Liver (tissue), 9 donors: ENCODE measurements around the gene PNMA1. TPM values are rescaled to one million over a fixed set of nuclear protein-coding genes. Genes with fewer than 3 reads are reported as not detected.

Experiments
- DNase-seq: peaks from one replicate; pipeline ENCODE4 v3.0.0-alpha.2; 2017; ENCODE audit warnings: low spot score
- H3K27ac ChIP-seq, 2 donors: one replicate each; pipeline ENCODE4 v1.7.0; 2013; ENCODE audit warnings: inconsistent platforms in 2 of 2, low read length in 2 of 2, control low read depth in 1 of 2, low read depth in 1 of 2, mild to moderate bottlenecking in 1 of 2
- H3K27me3 ChIP-seq, 4 donors: one replicate each; pipeline versions ENCODE4 v1.6.1 to v1.7.0; 2013; ENCODE audit warnings: low read length in 3 of 4, inconsistent platforms in 1 of 4, mild to moderate bottlenecking in 1 of 4, moderate library complexity in 1 of 4; ENCODE audit not compliant: control insufficient read depth in 4 of 4, insufficient read depth in 4 of 4
- H3K36me3 ChIP-seq, 4 donors: one replicate each; pipeline versions ENCODE4 v1.6.1 to v1.7.0; 2013; ENCODE audit warnings: low read length in 3 of 4, mild to moderate bottlenecking in 3 of 4, low read depth in 1 of 4, moderate library complexity in 1 of 4; ENCODE audit not compliant: control insufficient read depth in 4 of 4, insufficient read depth in 3 of 4
- H3K4me1 ChIP-seq, 4 donors: one replicate each; pipeline versions ENCODE4 v1.6.1 to v1.7.0; 2013; ENCODE audit warnings: low read length in 3 of 4, mild to moderate bottlenecking in 3 of 4, moderate library complexity in 1 of 4; ENCODE audit not compliant: control insufficient read depth in 4 of 4, insufficient read depth in 4 of 4
- H3K4me3 ChIP-seq, 3 donors: one replicate each; pipeline versions ENCODE4 v1.6.1 to v1.7.0; 2013; ENCODE audit warnings: low read length in 3 of 3, control low read depth in 1 of 3, low read depth in 1 of 3, mild to moderate bottlenecking in 1 of 3
- H3K9ac ChIP-seq, 2 donors: one replicate each; pipeline ENCODE4 v1.7.0; 2013; ENCODE audit warnings: low read length in 2 of 2, mild to moderate bottlenecking in 2 of 2, moderate library complexity in 2 of 2, control low read depth in 1 of 2, low read depth in 1 of 2
- H3K9me3 ChIP-seq, 4 donors: one replicate each; pipeline versions ENCODE4 v1.6.1 to v1.7.0; 2013; ENCODE audit warnings: low read length in 3 of 4; ENCODE audit not compliant: control insufficient read depth in 4 of 4
- CTCF ChIP-seq: fragments of 150-350 bp; IDR thresholded peaks from 2 replicates; pipeline ENCODE4 v1.5.1; 2017; ENCODE audit warnings: improper control_type of control experiment, low read depth, low read length; ENCODE audit not compliant: missing input control
- FOXA1 ChIP-seq: IDR thresholded peaks from 2 replicates; pipeline ENCODE4 v1.6.1; 2016; ENCODE audit warnings: antibody characterized with exemption
- FOXA2 ChIP-seq: IDR thresholded peaks from 2 replicates; pipeline ENCODE4 v1.6.1; 2016; ENCODE audit warnings: antibody characterized with exemption
- GABPA ChIP-seq, 2 donors: IDR thresholded peaks in 1 of 2; conservative IDR thresholded peaks in 1 of 2; 2 replicates each; pipeline ENCODE4 v1.6.1; 2016; ENCODE audit warnings: antibody characterized with exemption in 2 of 2, mild to moderate bottlenecking in 1 of 2, moderate library complexity in 1 of 2
- HNF4A ChIP-seq, 2 donors: conservative IDR thresholded peaks; 2 replicates each; pipeline ENCODE4 v1.6.1; 2016; ENCODE audit warnings: antibody characterized with exemption in 2 of 2, mild to moderate bottlenecking in 2 of 2
- HNF4G ChIP-seq: IDR thresholded peaks from 2 replicates; pipeline ENCODE4 v1.6.1; 2016; ENCODE audit warnings: antibody characterized with exemption
- JUND ChIP-seq, 2 donors: IDR thresholded peaks; 2 replicates each; pipeline ENCODE4 v1.6.1; 2016; ENCODE audit warnings: antibody characterized with exemption in 2 of 2
- MAX ChIP-seq: IDR thresholded peaks from 2 replicates; pipeline ENCODE4 v1.6.1; 2016; ENCODE audit warnings: antibody characterized with exemption
- NR2F2 ChIP-seq: IDR thresholded peaks from 2 replicates; pipeline ENCODE4 v1.6.1; 2016; ENCODE audit warnings: antibody characterized with exemption
- RAD21 ChIP-seq, 2 donors: IDR thresholded peaks; 2 replicates each; pipeline ENCODE4 v1.6.1; 2016; ENCODE audit warnings: antibody characterized with exemption in 2 of 2, mild to moderate bottlenecking in 2 of 2
- REST ChIP-seq: IDR thresholded peaks from 2 replicates; pipeline ENCODE4 v1.6.1; 2016; ENCODE audit warnings: antibody characterized with exemption, mild to moderate bottlenecking
- SP1 ChIP-seq: IDR thresholded peaks from 2 replicates; pipeline ENCODE4 v1.6.1; 2018; ENCODE audit warnings: antibody characterized with exemption, mild to moderate bottlenecking
- YY1 ChIP-seq: IDR thresholded peaks from 2 replicates; pipeline ENCODE4 v1.6.1; 2016; ENCODE audit warnings: antibody characterized with exemption, mild to moderate bottlenecking
- ZBTB33 ChIP-seq: IDR thresholded peaks from 2 replicates; pipeline ENCODE4 v1.6.1; 2016; ENCODE audit warnings: antibody characterized with exemption
- WGBS: extraction: QIAGEN DNeasy Blood & Tissue Kit; methylation state at CpG from one replicate; pipeline ENCODE4 v1.1.7; 2013; 5-methylcytosine and 5-hydroxymethylcytosine counted together
- polyA plus RNA-seq, 2 donors: library from polyadenylated mRNA; stranded (reverse) in 1 of 2; unstranded in 1 of 2; fragments of 200-250 nt in 1 of 2; fragments of >200 nt in 1 of 2; fragmentation: Nextera tagmentation in 1 of 2; extraction: Ambion mirVana in 1 of 2; gene quantifications; one replicate each; pipeline versions ENCODE4 v1.2.1 to v1.2.3, GENCODE V29; 2013 to 2015
- total RNA-seq, 2 donors: library from RNA; depleted of rRNA; stranded (reverse); fragments of >200 nt; gene quantifications; one replicate each; pipeline ENCODE4 v1.2.3, GENCODE V29; 2014
- donor health status: healthy.
- donor health status: healthy.
- donor health status: healthy.
- donor health status: healthy.
- donor health status: healthy.

PNMA1 gene
- total and polyA plus RNA-seq, 4 donors, result 2.3 to 10.4 (median 3.4) TPM

GRCh38 chr14:73759183-73759713, 45.1 kb upstream of the PNMA1 start:
- Histone ChIP-seq H3K4me3 (peak overlapping the region; percentile 75 to 83 (median 81)), H3K9me3 (no peaks in the 10 kb centered on the region), H3K36me3 (peaks cover 0 to 3% (median 0%) of the 10 kb centered on the region in 4 donors), H3K27ac (peak overlapping the region; percentile 94 to 96), H3K4me1 (peaks cover 52 to 81% (median 67%) of the 10 kb centered on the region in 4 donors), H3K9ac (peak overlapping the region; percentile 32 to 91), H3K27me3 (no peaks in the 10 kb centered on the region)
- no peak for TF ChIP-seq SP1
- no peak for TF ChIP-seq FOXA1
- TF ChIP-seq ZBTB33, result no peak
- TF ChIP-seq MAX, result no peak
- no peak for TF ChIP-seq FOXA2
- no peak for TF ChIP-seq NR2F2
- no peak for TF ChIP-seq GABPA (IDR thresholded peaks at IDR 0.05 in 1 of 2, conservative IDR thresholded peaks at IDR 0.05 in 1 of 2)
- TF ChIP-seq HNF4G, result no peak
- TF ChIP-seq YY1, result no peak
- no peak for TF ChIP-seq JUND (IDR thresholded peaks at IDR 0.05)
- TF ChIP-seq CTCF, result no peak
- TF ChIP-seq HNF4A (conservative IDR thresholded peaks at IDR 0.05), result no peak
- TF ChIP-seq REST, result no peak
- no peak for TF ChIP-seq RAD21 (IDR thresholded peaks at IDR 0.05)
- peak; percentile 71 for DNase-seq
- WGBS, result under 1% methylated on average over 71 of the region's 71 CpGs
